OCI-LY7 (cell line): Measurements from ENCODE around the gene ELL.

Experiments used
- CTCF ChIP-seq: fragments of 200-600 bp; sonication (generic); conservative IDR thresholded peaks from 2 replicates; pipeline ENCODE4 v1.5.1; 2014; ENCODE audit warnings: mild to moderate bottlenecking, antibody characterized with exemption, low read length, moderate library complexity, mixed read lengths
- EZH2phosphoT487 ChIP-seq: fragments of 200-600 bp; sonication (generic); IDR thresholded peaks from 2 replicates; pipeline ENCODE4 v1.6.1; 2018; ENCODE audit warnings: low read depth, borderline replicate concordance, mild to moderate bottlenecking, mixed run types, antibody characterized with exemption, low read length, moderate library complexity, mixed read lengths

- no peak for TF ChIP-seq CTCF
- TF ChIP-seq EZH2phosphoT487: no peak
Measured at GRCh38 chr19:18500376-18500775, 21.5 kb downstream of the ELL start.
